ENCODE measurements around the gene VAPA.

Gene VAPA

GRCh38 chr18:9915291-9916076, 1.7 kb downstream of the VAPA start:
- no peak for DNase-seq

GRCh38 chr18:9916077-9916639, 2.3 kb downstream of the VAPA start:
- no peak for DNase-seq

GRCh38 chr18:9916808-9917207, 3.0 kb downstream of the VAPA start:
- DNase-seq: no peak

GRCh38 chr18:9918016-9918680, 4.3 kb downstream of the VAPA start:
- no peak for DNase-seq

GRCh38 chr18:9919564-9920232, 5.9 kb downstream of the VAPA start:
- DNase-seq: no peak

GRCh38 chr18:9922592-9923311, 8.9 kb downstream of the VAPA start:
- no peak for DNase-seq

GRCh38 chr18:9924371-9924943, 10.6 kb downstream of the VAPA start:
- no peak for DNase-seq

- no peak for DNase-seq
Observed at GRCh38 chr18:9925369-9925768, 11.6 kb downstream of the VAPA start.

GRCh38 chr18:9925795-9926194, 12.0 kb downstream of the VAPA start:
- DNase-seq: no peak

- DNase-seq: no peak
Observed at GRCh38 chr18:9926223-9926894, 12.5 kb downstream of the VAPA start.

GRCh38 chr18:9926977-9927376, 13.2 kb downstream of the VAPA start:
- DNase-seq: no peak

GRCh38 chr18:9927392-9928063, 13.7 kb downstream of the VAPA start:
- no peak for DNase-seq

- no peak for DNase-seq
Observed at GRCh38 chr18:9928646-9929259, 14.9 kb downstream of the VAPA start.

- no peak for DNase-seq
Observed at GRCh38 chr18:9930299-9930884, 16.6 kb downstream of the VAPA start.

- DNase-seq: no peak
Observed at GRCh38 chr18:9931146-9931545, 17.3 kb downstream of the VAPA start.

- no peak for DNase-seq
Observed at GRCh38 chr18:9931678-9932077, 17.9 kb downstream of the VAPA start.

GRCh38 chr18:9933865-9934264, 20.0 kb downstream of the VAPA start:
- no peak for DNase-seq

- no peak for DNase-seq
Observed at GRCh38 chr18:9934274-9934673, 20.5 kb downstream of the VAPA start.

GRCh38 chr18:9941103-9941502, 27.3 kb downstream of the VAPA start:
- DNase-seq: no peak

- DNase-seq: no peak
Observed at GRCh38 chr18:9941660-9942059, 27.8 kb downstream of the VAPA start.

GRCh38 chr18:9943311-9943710, 29.5 kb downstream of the VAPA start:
- no peak for DNase-seq
